GM12878 (cell line): ENCODE results near the gene MSI2. TPM values are rescaled to one million over a fixed set of nuclear protein-coding genes. Genes with fewer than 3 reads are reported as not detected.

Experiments
- BCL11A ChIP-seq: IDR thresholded peaks from 2 replicates; pipeline ENCODE4 v1.6.1; 2011; ENCODE audit warnings: low read depth, low read length
- HCFC1 ChIP-seq: fragments of 150-350 bp; IDR thresholded peaks from 2 replicates; pipeline ENCODE4 v1.6.1; 2014; ENCODE audit warnings: low read length
- IKZF1 ChIP-seq: fragments of 450-650 bp; conservative IDR thresholded peaks from 2 replicates; pipeline ENCODE4 v1.6.1; 2017; ENCODE audit warnings: antibody characterized with exemption, mild to moderate bottlenecking
- IKZF2 ChIP-seq, 2 experiments: fragments of 450-650 bp; IDR thresholded peaks; 2 replicates each; pipeline ENCODE4 v1.6.1; 2017; ENCODE audit warnings: mild to moderate bottlenecking in 2 of 2, moderate library complexity in 2 of 2
- NFXL1 ChIP-seq: fragments of 450-650 bp; IDR thresholded peaks from 2 replicates; pipeline ENCODE4 v1.6.1; 2017; ENCODE audit warnings: antibody characterized with exemption, mild to moderate bottlenecking, borderline replicate concordance
- NR2C1 ChIP-seq: fragments of 450-650 bp; IDR thresholded peaks from 2 replicates; pipeline ENCODE4 v1.6.1; 2017; ENCODE audit warnings: antibody characterized with exemption, mild to moderate bottlenecking, moderate library complexity
- PAX5 ChIP-seq: IDR thresholded peaks from 2 replicates; pipeline ENCODE4 v1.6.1; 2011; ENCODE audit warnings: low read depth, low read length, borderline replicate concordance
- POLR2AphosphoS2 ChIP-seq: IDR thresholded peaks from 2 replicates; pipeline ENCODE4 v1.6.1; 2011; ENCODE audit warnings: low read depth, mild to moderate bottlenecking, low read length, improper control_type of control experiment, moderate library complexity
- SMARCA5 ChIP-seq: fragments of 450-650 bp; IDR thresholded peaks from 2 replicates; pipeline ENCODE4 v1.6.1; 2017; ENCODE audit warnings: mild to moderate bottlenecking
- TCF7 ChIP-seq: IDR thresholded peaks from 2 replicates; pipeline ENCODE4 v1.6.1; 2014; ENCODE audit warnings: antibody characterized with exemption, borderline replicate concordance
- USF1 ChIP-seq: IDR thresholded peaks from 2 replicates; pipeline ENCODE4 v1.6.1; 2011; ENCODE audit warnings: borderline replicate concordance, low read depth, mild to moderate bottlenecking, moderate library complexity, mixed read lengths, low read length; ENCODE audit not compliant: insufficient read depth; ENCODE audit errors: extremely low read length
- ZBTB40 ChIP-seq: fragments of 450-650 bp; IDR thresholded peaks from 2 replicates; pipeline ENCODE4 v1.6.1; 2016; ENCODE audit warnings: mild to moderate bottlenecking, moderate library complexity, borderline replicate concordance
- polyA plus RNA-seq, 11 experiments: library from polyadenylated mRNA; depleted of rRNA in 4 of 11; unstranded in 6 of 11; stranded (reverse) in 5 of 11; fragments of >200 nt; fragmentation: Nextera tagmentation in 4 of 11; fragmentation: Illumina TruSeq in 1 of 11; extraction: Ambion mirVana in 4 of 11; extraction: Trizol in 1 of 11; gene quantifications; 1 replicate in 1 of 11; 2 replicates in 10 of 11; pipeline versions ENCODE4 v1.2.1 to v1.2.3, GENCODE V29; 2011 to 2016; ENCODE audit warnings: inconsistent platforms in 2 of 11, missing spikeins in 2 of 11, low read depth in 1 of 11
- total RNA-seq, 4 experiments: library from RNA; depleted of rRNA in 3 of 4; stranded (reverse); fragments of >200 nt in 3 of 4; fragmentation: Illumina TruSeq in 1 of 4; extraction: Trizol in 1 of 4; gene quantifications; 2 replicates each; pipeline versions ENCODE4 v1.2.1 to v1.2.3, GENCODE V29; 2013 to 2021
- TF ChIP-seq, protein P1 (sequence below): fragments of 450-650 bp; IDR thresholded peaks from 2 replicates; pipeline ENCODE4 v1.6.1; 2017; ENCODE audit warnings: mild to moderate bottlenecking, low read depth, inconsistent platforms; ENCODE audit not compliant: poor library complexity, severe bottlenecking
- TF ChIP-seq, protein P2 (sequence below): IDR thresholded peaks from 2 replicates; pipeline ENCODE4 v1.6.1; 2011; ENCODE audit warnings: borderline replicate concordance, low read depth, mild to moderate bottlenecking, moderate library complexity, low read length; ENCODE audit not compliant: insufficient read depth, poor library complexity, severe bottlenecking
- TF ChIP-seq, protein P3 (sequence below): fragments of 150-350 bp; IDR thresholded peaks from 2 replicates; pipeline ENCODE4 v1.6.1; 2016; ENCODE audit warnings: low read depth, low read length

MSI2 gene
- total and polyA plus RNA-seq, 10 of the 15 experiments (the other 5 are each of a cell fraction or from before 2014, with no cell fraction given) = 6.1 to 76.1 (median 42.0) TPM

DNA sequence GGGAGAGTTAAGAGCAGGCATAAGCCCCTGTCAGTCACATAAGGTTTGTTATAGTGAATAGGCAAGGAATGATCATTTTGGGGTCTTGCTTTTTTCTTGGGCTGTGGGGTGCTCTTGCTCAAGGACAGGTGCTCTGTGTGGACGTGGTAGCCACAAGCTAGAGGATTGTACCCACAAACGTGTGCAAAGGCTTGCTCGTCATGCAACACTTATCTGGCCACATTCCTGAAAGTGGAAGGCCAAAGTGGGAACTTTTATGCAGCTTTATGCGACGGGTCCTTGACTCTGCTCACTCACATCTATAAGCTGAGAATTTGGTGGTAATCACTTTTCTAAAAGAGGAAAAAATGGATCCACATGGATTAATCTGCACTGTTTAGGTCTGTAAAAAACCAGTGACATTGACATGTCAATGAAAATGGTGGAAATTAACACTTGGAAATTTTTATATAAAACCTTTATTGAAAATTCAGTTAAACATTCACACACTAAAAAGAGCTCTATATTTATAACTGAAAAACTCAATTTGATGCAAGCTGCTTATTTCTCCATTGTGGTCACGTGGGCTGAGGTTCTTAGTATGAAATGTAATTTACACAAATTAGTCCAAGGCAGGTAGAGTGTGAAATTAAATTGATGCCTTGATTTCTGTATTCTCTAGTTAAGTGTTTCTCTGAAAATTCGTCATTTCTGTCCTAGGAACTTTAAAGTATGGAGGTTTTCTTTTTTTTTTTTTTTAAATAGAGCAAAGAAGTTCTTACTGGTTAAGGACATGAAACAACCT, 162.3 kb downstream of the MSI2 start (continued):
- TF ChIP-seq, protein P1, sequence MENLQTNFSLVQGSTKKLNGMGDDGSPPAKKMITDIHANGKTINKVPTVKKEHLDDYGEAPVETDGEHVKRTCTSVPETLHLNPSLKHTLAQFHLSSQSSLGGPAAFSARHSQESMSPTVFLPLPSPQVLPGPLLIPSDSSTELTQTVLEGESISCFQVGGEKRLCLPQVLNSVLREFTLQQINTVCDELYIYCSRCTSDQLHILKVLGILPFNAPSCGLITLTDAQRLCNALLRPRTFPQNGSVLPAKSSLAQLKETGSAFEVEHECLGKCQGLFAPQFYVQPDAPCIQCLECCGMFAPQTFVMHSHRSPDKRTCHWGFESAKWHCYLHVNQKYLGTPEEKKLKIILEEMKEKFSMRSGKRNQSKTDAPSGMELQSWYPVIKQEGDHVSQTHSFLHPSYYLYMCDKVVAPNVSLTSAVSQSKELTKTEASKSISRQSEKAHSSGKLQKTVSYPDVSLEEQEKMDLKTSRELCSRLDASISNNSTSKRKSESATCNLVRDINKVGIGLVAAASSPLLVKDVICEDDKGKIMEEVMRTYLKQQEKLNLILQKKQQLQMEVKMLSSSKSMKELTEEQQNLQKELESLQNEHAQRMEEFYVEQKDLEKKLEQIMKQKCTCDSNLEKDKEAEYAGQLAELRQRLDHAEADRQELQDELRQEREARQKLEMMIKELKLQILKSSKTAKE = no peak
- TF ChIP-seq BCL11A (no peak), IKZF2 (IDR thresholded peaks at IDR 0.05) (peak; percentile 34 to 66; a peak in 2 of 4 replicates), HCFC1 (no peak), USF1 (peak; percentile 37), PAX5 (no peak), ZBTB40 (no peak), POLR2AphosphoS2 (no peak), SMARCA5 (no peak), NFXL1 (no peak), NR2C1 (no peak), IKZF1 (peak; percentile 41; the same call in 1 of the 2 replicates), TCF7 (no peak)
- TF ChIP-seq, protein P2, sequence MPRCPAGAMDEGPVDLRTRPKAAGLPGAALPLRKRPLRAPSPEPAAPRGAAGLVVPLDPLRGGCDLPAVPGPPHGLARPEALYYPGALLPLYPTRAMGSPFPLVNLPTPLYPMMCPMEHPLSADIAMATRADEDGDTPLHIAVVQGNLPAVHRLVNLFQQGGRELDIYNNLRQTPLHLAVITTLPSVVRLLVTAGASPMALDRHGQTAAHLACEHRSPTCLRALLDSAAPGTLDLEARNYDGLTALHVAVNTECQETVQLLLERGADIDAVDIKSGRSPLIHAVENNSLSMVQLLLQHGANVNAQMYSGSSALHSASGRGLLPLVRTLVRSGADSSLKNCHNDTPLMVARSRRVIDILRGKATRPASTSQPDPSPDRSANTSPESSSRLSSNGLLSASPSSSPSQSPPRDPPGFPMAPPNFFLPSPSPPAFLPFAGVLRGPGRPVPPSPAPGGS = no peak
- TF ChIP-seq, protein P3, sequence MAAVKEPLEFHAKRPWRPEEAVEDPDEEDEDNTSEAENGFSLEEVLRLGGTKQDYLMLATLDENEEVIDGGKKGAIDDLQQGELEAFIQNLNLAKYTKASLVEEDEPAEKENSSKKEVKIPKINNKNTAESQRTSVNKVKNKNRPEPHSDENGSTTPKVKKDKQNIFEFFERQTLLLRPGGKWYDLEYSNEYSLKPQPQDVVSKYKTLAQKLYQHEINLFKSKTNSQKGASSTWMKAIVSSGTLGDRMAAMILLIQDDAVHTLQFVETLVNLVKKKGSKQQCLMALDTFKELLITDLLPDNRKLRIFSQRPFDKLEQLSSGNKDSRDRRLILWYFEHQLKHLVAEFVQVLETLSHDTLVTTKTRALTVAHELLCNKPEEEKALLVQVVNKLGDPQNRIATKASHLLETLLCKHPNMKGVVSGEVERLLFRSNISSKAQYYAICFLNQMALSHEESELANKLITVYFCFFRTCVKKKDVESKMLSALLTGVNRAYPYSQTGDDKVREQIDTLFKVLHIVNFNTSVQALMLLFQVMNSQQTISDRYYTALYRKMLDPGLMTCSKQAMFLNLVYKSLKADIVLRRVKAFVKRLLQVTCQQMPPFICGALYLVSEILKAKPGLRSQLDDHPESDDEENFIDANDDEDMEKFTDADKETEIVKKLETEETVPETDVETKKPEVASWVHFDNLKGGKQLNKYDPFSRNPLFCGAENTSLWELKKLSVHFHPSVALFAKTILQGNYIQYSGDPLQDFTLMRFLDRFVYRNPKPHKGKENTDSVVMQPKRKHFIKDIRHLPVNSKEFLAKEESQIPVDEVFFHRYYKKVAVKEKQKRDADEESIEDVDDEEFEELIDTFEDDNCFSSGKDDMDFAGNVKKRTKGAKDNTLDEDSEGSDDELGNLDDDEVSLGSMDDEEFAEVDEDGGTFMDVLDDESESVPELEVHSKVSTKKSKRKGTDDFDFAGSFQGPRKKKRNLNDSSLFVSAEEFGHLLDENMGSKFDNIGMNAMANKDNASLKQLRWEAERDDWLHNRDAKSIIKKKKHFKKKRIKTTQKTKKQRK = no peak
